GM12878 (cell line): ENCODE data around the gene PRKCQ. TPM values are rescaled to one million over a fixed set of nuclear protein-coding genes. Genes with fewer than 3 reads are reported as not detected.

Experiments used
- ATAC-seq: fragments of 200-7000 bp; cut with Tn5 transposase; 3 replicates; pipeline ENCODE4 v1.9.1; 2020; ENCODE audit warnings: mild to moderate bottlenecking, moderate library complexity
- BruUV-seq: library from RNA; stranded (reverse); fragments of 400-500 nt; replicated peaks from 2 replicates; lab custom pipeline; 2021; lab: Mats Ljungman, UMichigan
- CTCF ChIA-PET: fragments of 300-600 bp; sonication (Branson Sonifier 250); formaldehyde crosslinking; extraction: SDS; loops from one replicate; lab custom pipeline; 2021; ENCODE audit warnings: inconsistent platforms; lab: Yijun Ruan, JAX
- POLR2A ChIA-PET: fragments of 350-600 bp; formaldehyde crosslinking; extraction: SDS; loops from one replicate; lab custom pipeline; 2021; ENCODE audit warnings: inconsistent platforms; lab: Charles Lee
- RAD21 ChIA-PET: fragments of 300-600 bp; sonication (Branson Sonifier 250); formaldehyde crosslinking; loops from one replicate; lab custom pipeline; 2023; ENCODE audit warnings: antibody characterized with exemption; ENCODE audit not compliant: unreplicated experiment; lab: Charles Lee
- SMC1A ChIA-PET: fragments of 300-600 bp; sonication (Branson Sonifier 250); formaldehyde crosslinking; loops from one replicate; lab custom pipeline; 2023; ENCODE audit not compliant: unreplicated experiment, uncharacterized antibody; lab: Charles Lee
- DNase-seq: peaks from one replicate; pipeline ENCODE4 v3.0.0-alpha.2; 2011; ENCODE audit warnings: low read depth, low spot score
- FAIRE-seq: peaks from 3 replicates; lab custom pipeline; 2011; peaks lifted over from hg19 to GRCh38; lab: Jason Lieb, UNC
- H2AFZ ChIP-seq: 2 replicates; pipeline ENCODE4 v1.6.0; 2011; ENCODE audit warnings: low read depth, low read length, control low read depth; ENCODE audit not compliant: control insufficient read depth
- H3K27ac ChIP-seq: 2 replicates; pipeline ENCODE4 v1.5.1; 2011; ENCODE audit warnings: control low read depth; ENCODE audit not compliant: control insufficient read depth, insufficient read depth
- H3K27me3 ChIP-seq, 2 experiments: replicated peaks in 1 of 2; 2 replicates each; pipeline versions ENCODE4 v1.6.0 to v1.6.1; 2011; ENCODE audit warnings: low read length in 1 of 2; ENCODE audit not compliant: control insufficient read depth in 2 of 2, insufficient read depth in 2 of 2
- H3K36me3 ChIP-seq, 2 experiments: 2 replicates each; pipeline ENCODE4 v1.5.1; 2011; ENCODE audit warnings: low read length in 1 of 2; ENCODE audit not compliant: control insufficient read depth in 2 of 2, insufficient read depth in 2 of 2
- H3K4me1 ChIP-seq: 2 replicates; pipeline ENCODE4 v1.6.1; 2011; ENCODE audit warnings: mild to moderate bottlenecking, low read length, moderate library complexity, mixed read lengths; ENCODE audit not compliant: control insufficient read depth, insufficient read depth
- H3K4me2 ChIP-seq: 2 replicates; pipeline ENCODE4 v1.6.0; 2011; ENCODE audit warnings: control low read depth; ENCODE audit not compliant: control insufficient read depth, insufficient read depth
- H3K4me3 ChIP-seq: fragments of 200-600 bp; sonication (generic); 2 replicates; pipeline ENCODE4 v1.5.1; 2016
- H3K79me2 ChIP-seq: 2 replicates; pipeline ENCODE4 v1.6.0; 2011; ENCODE audit warnings: low read length; ENCODE audit not compliant: control insufficient read depth, insufficient read depth
- H3K9ac ChIP-seq: 2 replicates; pipeline ENCODE4 v1.8.0; 2011; ENCODE audit warnings: low read length, control low read depth, mixed read lengths; ENCODE audit not compliant: control insufficient read depth, insufficient read depth
- H3K9me3 ChIP-seq: replicated peaks from 3 replicates; pipeline ENCODE4 v1.5.1; 2011; ENCODE audit warnings: mild to moderate bottlenecking, low read length; ENCODE audit not compliant: control insufficient read depth, insufficient read depth
- H4K20me1 ChIP-seq: 2 replicates; pipeline ENCODE4 v1.6.0; 2011; ENCODE audit not compliant: control insufficient read depth, insufficient read depth
- CREB1 ChIP-seq: IDR thresholded peaks from 2 replicates; pipeline ENCODE4 v1.6.1; 2012; ENCODE audit warnings: low read depth, mild to moderate bottlenecking, inconsistent platforms
- ESRRA ChIP-seq: IDR thresholded peaks from 2 replicates; pipeline ENCODE4 v1.6.1; 2012; ENCODE audit warnings: mild to moderate bottlenecking, low read length, improper control_type of control experiment
- KAT2A ChIP-seq: conservative IDR thresholded peaks from 2 replicates; pipeline ENCODE4 v1.6.1; 2011; ENCODE audit warnings: low read depth, low read length; ENCODE audit not compliant: control insufficient read depth
- MEF2A ChIP-seq: IDR thresholded peaks from 2 replicates; pipeline ENCODE4 v1.6.1; 2011; ENCODE audit warnings: low read depth, mild to moderate bottlenecking, low read length, moderate library complexity; ENCODE audit not compliant: insufficient read depth
- NR2C2 ChIP-seq: IDR thresholded peaks from 2 replicates; pipeline ENCODE4 v1.6.1; 2011; ENCODE audit warnings: borderline replicate concordance, low read depth; ENCODE audit not compliant: control insufficient read depth, insufficient read length
- PAX8 ChIP-seq: fragments of 450-650 bp; IDR thresholded peaks from 2 replicates; pipeline ENCODE4 v1.6.1; 2017; ENCODE audit warnings: mild to moderate bottlenecking, moderate library complexity
- PML ChIP-seq: IDR thresholded peaks from 2 replicates; pipeline ENCODE4 v1.6.1; 2012; ENCODE audit warnings: low read length, inconsistent platforms
- POLR2AphosphoS5 ChIP-seq: IDR thresholded peaks from 2 replicates; pipeline ENCODE4 v1.6.1; 2011; ENCODE audit warnings: mild to moderate bottlenecking, low read length, inconsistent platforms
- SIX5 ChIP-seq: IDR thresholded peaks from 2 replicates; pipeline ENCODE4 v1.6.1; 2011; ENCODE audit warnings: mild to moderate bottlenecking, low read depth, low read length, moderate library complexity; ENCODE audit not compliant: severe bottlenecking
- SMARCA5 ChIP-seq: fragments of 450-650 bp; IDR thresholded peaks from 2 replicates; pipeline ENCODE4 v1.6.1; 2017; ENCODE audit warnings: mild to moderate bottlenecking
- YY1 ChIP-seq: IDR thresholded peaks from 2 replicates; pipeline ENCODE4 v1.6.1; 2011; ENCODE audit warnings: low read depth, mild to moderate bottlenecking, low read length
- ZBED1 ChIP-seq: IDR thresholded peaks from 2 replicates; pipeline ENCODE4 v1.6.1; 2016; ENCODE audit warnings: borderline replicate concordance
- WGBS: methylation state at CpG from one replicate; pipeline ENCODE4 v1.1.6; 2016; ENCODE audit warnings: low lambda C conversion rate; ENCODE audit not compliant: insufficient replicate concordance, insufficient coverage; ENCODE audit errors: missing lambda C conversion rate; 5-methylcytosine and 5-hydroxymethylcytosine counted together
- in situ Hi-C: fragments of 300-500 bp; cut with MboI; formaldehyde crosslinking; loops from 9 replicates; pipeline ENCODE4 v1.14.3; 2018; ENCODE audit warnings: mixed read lengths
- intact Hi-C: fragments of 100-400 bp; cut with micrococcal nuclease; formaldehyde crosslinking; loops from one replicate; pipeline ENCODE4 v1.14.2; 2022; ENCODE audit not compliant: unreplicated experiment
- polyA plus RNA-seq, 11 experiments: library from polyadenylated mRNA; depleted of rRNA in 4 of 11; unstranded in 6 of 11; stranded (reverse) in 5 of 11; fragments of >200 nt; fragmentation: Nextera tagmentation in 4 of 11; fragmentation: Illumina TruSeq in 1 of 11; extraction: Ambion mirVana in 4 of 11; extraction: Trizol in 1 of 11; gene quantifications; 1 replicate in 1 of 11; 2 replicates in 10 of 11; pipeline versions ENCODE4 v1.2.1 to v1.2.3, GENCODE V29; 2011 to 2016; ENCODE audit warnings: inconsistent platforms in 2 of 11, missing spikeins in 2 of 11, low read depth in 1 of 11
- total RNA-seq, 4 experiments: library from RNA; depleted of rRNA in 3 of 4; stranded (reverse); fragments of >200 nt in 3 of 4; fragmentation: Illumina TruSeq in 1 of 4; extraction: Trizol in 1 of 4; gene quantifications; 2 replicates each; pipeline versions ENCODE4 v1.2.1 to v1.2.3, GENCODE V29; 2013 to 2021
- TF ChIP-seq, protein P1 (sequence below): IDR thresholded peaks from 2 replicates; pipeline ENCODE4 v1.6.1; 2012; ENCODE audit warnings: low read length, inconsistent platforms
- TF ChIP-seq, protein P2 (sequence below): IDR thresholded peaks from 2 replicates; pipeline ENCODE4 v1.6.1; 2012; ENCODE audit warnings: improper control_type of control experiment, low read depth, low read length; ENCODE audit not compliant: insufficient replicate concordance

Gene PRKCQ
- total and polyA plus RNA-seq, 10 of the 15 experiments (the other 5 are each of a cell fraction or from before 2014, with no cell fraction given) = 0.26 to 8.9 (median 0.98) TPM

DNA sequence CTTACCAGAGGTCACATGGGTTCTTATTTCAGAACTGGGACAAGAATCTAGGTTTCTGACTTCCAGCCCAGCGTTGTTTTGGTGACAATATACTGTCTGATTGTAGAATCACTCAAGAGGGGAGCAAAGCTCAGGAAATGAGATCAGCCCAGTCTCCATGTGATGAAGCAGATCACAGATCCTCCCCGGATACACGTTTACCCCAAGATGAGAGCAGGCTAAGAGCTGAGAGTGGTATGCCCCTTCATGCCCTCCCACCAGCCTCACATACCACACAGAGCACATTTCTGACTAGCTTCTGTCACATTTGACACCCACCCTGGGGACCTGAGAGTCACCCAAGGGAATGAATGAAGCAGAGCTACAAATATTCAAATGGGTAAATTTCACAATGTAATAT, 27.1 kb upstream of the PRKCQ start (continued):
- no peak for TF ChIP-seq YY1
- no peak for TF ChIP-seq MEF2A
- TF ChIP-seq NR2C2 = no peak
- no peak for TF ChIP-seq CREB1
- no peak for TF ChIP-seq ESRRA
- no peak for TF ChIP-seq PAX8
- TF ChIP-seq PML = no peak
- TF ChIP-seq POLR2AphosphoS5 = no peak
- TF ChIP-seq KAT2A = no peak
- TF ChIP-seq SMARCA5 = no peak
- TF ChIP-seq ZBED1 = no peak

DNA sequence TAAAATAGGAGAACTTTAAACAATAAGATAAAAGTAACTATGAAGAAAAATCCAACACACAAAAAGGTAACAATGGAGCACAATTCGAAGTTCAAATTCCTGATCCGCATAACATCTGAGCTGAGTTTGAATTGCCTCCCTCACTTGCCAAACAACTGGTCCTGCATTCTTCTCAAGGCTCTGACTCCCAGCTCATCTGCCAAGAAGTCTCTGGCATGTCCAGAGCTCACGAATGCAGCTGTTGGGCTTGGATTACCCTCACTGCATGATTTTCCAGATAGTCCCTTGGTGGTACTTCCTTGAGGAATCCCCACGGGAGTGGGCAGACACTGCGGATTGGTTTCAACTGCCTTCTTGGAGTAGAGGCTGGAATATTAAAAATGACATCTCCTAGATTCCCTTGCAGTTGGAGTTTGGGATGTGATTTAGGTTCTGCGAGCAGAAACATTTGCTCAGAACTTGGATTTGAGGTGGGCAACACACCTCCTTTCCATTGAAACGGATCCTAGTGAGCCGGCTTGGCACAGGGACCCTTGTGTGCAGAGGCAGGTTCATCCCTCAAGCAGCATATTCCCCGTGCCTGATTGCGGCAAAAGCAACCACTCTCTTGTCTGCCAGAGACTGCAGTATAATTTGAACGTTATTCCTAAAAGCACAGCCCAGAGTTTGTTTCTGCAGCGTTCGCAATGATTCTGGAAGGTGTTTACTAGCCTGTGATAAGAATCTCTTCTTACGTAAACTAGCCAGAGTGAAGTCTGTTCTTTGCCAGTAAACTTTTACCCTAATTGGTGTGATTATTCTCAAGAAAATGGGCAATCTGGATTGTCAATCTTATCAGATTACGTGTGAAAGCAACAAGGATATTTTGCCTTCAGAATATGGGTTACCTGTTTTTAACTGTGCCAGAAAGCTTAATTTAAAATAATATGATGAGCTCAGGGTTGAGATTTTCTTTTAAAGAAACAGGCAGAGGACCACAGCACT, 23.4 kb upstream of the PRKCQ start:
- Histone ChIP-seq H3K4me3 (no peak overlapping the region), H3K9me3 (no peaks in the 10 kb centered on the region; the same call in 2 of the 3 replicates), H3K27ac (no peak overlapping the region), H3K36me3 (no peaks in the 10 kb centered on the region), H2AFZ (no peak overlapping the region), H3K4me2 (no peak overlapping the region), H3K79me2 (no peaks in the 10 kb centered on the region), H3K27me3 (peaks cover 0 to 1% of the 10 kb centered on the region in 2 experiments; a peak in 2 of 4 replicates), H4K20me1 (no peaks in the 10 kb centered on the region), H3K9ac (no peak overlapping the region), H3K4me1 (no peaks in the 10 kb centered on the region)
- WGBS = 39% methylated on average over 15 of the region's 15 CpGs
- DNase-seq (no peak), FAIRE-seq (no peak), ATAC-seq (no peak)
- in situ Hi-C loops = no loop called here
- POLR2A ChIA-PET = no interaction called here
- CTCF ChIA-PET = interaction anchor here (1.2 to 1.3 kb wide), 2 partner anchors 10 to 16 kb away, joined by 4 read pairs; no protein-coding TSS in a partner anchor
- RAD21 ChIA-PET = no interaction called here
- intact Hi-C loops = no loop called here
- BruUV-seq = no TSS peak
- SMC1A ChIA-PET = interaction anchor here (0.9 to 1.8 kb wide), 5 partner anchors 8 to 158 kb away, joined by 3 to 4 read pairs (median 3); no protein-coding TSS in a partner anchor
- TF ChIP-seq, protein P1, sequence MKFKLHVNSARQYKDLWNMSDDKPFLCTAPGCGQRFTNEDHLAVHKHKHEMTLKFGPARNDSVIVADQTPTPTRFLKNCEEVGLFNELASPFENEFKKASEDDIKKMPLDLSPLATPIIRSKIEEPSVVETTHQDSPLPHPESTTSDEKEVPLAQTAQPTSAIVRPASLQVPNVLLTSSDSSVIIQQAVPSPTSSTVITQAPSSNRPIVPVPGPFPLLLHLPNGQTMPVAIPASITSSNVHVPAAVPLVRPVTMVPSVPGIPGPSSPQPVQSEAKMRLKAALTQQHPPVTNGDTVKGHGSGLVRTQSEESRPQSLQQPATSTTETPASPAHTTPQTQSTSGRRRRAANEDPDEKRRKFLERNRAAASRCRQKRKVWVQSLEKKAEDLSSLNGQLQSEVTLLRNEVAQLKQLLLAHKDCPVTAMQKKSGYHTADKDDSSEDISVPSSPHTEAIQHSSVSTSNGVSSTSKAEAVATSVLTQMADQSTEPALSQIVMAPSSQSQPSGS = no peak
- TF ChIP-seq, protein P2, sequence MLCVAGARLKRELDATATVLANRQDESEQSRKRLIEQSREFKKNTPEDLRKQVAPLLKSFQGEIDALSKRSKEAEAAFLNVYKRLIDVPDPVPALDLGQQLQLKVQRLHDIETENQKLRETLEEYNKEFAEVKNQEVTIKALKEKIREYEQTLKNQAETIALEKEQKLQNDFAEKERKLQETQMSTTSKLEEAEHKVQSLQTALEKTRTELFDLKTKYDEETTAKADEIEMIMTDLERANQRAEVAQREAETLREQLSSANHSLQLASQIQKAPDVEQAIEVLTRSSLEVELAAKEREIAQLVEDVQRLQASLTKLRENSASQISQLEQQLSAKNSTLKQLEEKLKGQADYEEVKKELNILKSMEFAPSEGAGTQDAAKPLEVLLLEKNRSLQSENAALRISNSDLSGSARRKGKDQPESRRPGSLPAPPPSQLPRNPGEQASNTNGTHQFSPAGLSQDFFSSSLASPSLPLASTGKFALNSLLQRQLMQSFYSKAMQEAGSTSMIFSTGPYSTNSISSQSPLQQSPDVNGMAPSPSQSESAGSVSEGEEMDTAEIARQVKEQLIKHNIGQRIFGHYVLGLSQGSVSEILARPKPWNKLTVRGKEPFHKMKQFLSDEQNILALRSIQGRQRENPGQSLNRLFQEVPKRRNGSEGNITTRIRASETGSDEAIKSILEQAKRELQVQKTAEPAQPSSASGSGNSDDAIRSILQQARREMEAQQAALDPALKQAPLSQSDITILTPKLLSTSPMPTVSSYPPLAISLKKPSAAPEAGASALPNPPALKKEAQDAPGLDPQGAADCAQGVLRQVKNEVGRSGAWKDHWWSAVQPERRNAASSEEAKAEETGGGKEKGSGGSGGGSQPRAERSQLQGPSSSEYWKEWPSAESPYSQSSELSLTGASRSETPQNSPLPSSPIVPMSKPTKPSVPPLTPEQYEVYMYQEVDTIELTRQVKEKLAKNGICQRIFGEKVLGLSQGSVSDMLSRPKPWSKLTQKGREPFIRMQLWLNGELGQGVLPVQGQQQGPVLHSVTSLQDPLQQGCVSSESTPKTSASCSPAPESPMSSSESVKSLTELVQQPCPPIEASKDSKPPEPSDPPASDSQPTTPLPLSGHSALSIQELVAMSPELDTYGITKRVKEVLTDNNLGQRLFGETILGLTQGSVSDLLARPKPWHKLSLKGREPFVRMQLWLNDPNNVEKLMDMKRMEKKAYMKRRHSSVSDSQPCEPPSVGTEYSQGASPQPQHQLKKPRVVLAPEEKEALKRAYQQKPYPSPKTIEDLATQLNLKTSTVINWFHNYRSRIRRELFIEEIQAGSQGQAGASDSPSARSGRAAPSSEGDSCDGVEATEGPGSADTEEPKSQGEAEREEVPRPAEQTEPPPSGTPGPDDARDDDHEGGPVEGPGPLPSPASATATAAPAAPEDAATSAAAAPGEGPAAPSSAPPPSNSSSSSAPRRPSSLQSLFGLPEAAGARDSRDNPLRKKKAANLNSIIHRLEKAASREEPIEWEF = no peak
- TF ChIP-seq SIX5 = no peak
- TF ChIP-seq, all 136 proteins: peak for 0
